Keratinocyte (primary cell): ENCODE results near the gene DLGAP1. TPM values are rescaled to one million over a fixed set of nuclear protein-coding genes. Genes with fewer than 3 reads are reported as not detected.
A peak's percentile ranks its signal among the peaks of the same experiment; 100 is the strongest.

ENCODE experiments used
- DNase-seq: peaks from one replicate; pipeline ENCODE4 v3.0.0-alpha.2; 2011; ENCODE audit warnings: low read depth, missing footprints, low spot score
- FAIRE-seq: peaks from 2 replicates; lab custom pipeline; 2011; peaks lifted over from hg19 to GRCh38; lab: Jason Lieb, UNC
- H2AFZ ChIP-seq: 2 replicates; pipeline ENCODE4 v1.6.0; 2012; ENCODE audit warnings: low read length, control low read depth, inconsistent platforms; ENCODE audit not compliant: control insufficient read depth
- H3K27ac ChIP-seq: 2 replicates; pipeline ENCODE4 v1.5.1; 2011; ENCODE audit warnings: low read length; ENCODE audit not compliant: control insufficient read depth, insufficient read depth
- H3K27me3 ChIP-seq: 3 replicates; pipeline ENCODE4 v1.6.0; 2011; ENCODE audit warnings: low read length; ENCODE audit not compliant: control insufficient read depth, insufficient read depth; ENCODE audit errors: extremely low read depth
- H3K36me3 ChIP-seq, 2 experiments: 2 replicates in 1 of 2; 3 replicates in 1 of 2; pipeline ENCODE4 v1.5.1; 2011; ENCODE audit warnings: low read length in 2 of 2, mild to moderate bottlenecking in 1 of 2; ENCODE audit not compliant: control insufficient read depth in 2 of 2, insufficient read depth in 2 of 2; ENCODE audit errors: extremely low read depth in 1 of 2
- H3K4me1 ChIP-seq: 3 replicates; pipeline ENCODE4 v1.5.1; 2011; ENCODE audit warnings: low read length; ENCODE audit not compliant: control insufficient read depth, insufficient read depth; ENCODE audit errors: extremely low read depth
- H3K4me2 ChIP-seq: 3 replicates; pipeline ENCODE4 v1.6.0; 2011; ENCODE audit warnings: low read depth, low read length; ENCODE audit not compliant: control insufficient read depth, insufficient read depth; ENCODE audit errors: extremely low read depth
- H3K4me3 ChIP-seq, 3 experiments: fragments of 200-600 bp in 1 of 3; sonication (generic) in 1 of 3; 2 replicates in 2 of 3; 3 replicates in 1 of 3; pipeline ENCODE4 v1.5.1; 2011 to 2016; ENCODE audit warnings: low read length in 3 of 3, mild to moderate bottlenecking in 3 of 3, control low read depth in 2 of 3, inconsistent platforms in 1 of 3, low read depth in 1 of 3, mixed read lengths in 1 of 3, mixed run types in 1 of 3, moderate library complexity in 1 of 3; ENCODE audit not compliant: control insufficient read depth in 2 of 3, insufficient read depth in 2 of 3; ENCODE audit errors: extremely low read depth in 1 of 3
- H3K79me2 ChIP-seq: 2 replicates; pipeline ENCODE4 v1.6.0; 2012; ENCODE audit warnings: low read length; ENCODE audit not compliant: control insufficient read depth, insufficient read depth
- H3K9ac ChIP-seq: 3 replicates; pipeline ENCODE4 v1.6.0; 2011; ENCODE audit warnings: low read length; ENCODE audit not compliant: control insufficient read depth, insufficient read depth; ENCODE audit errors: extremely low read depth
- H3K9me1 ChIP-seq: 3 replicates; pipeline ENCODE4 v1.6.0; 2011; ENCODE audit warnings: low read length; ENCODE audit not compliant: control insufficient read depth, insufficient read depth; ENCODE audit errors: extremely low read depth
- H3K9me3 ChIP-seq: 2 replicates; pipeline ENCODE4 v1.5.1; 2012; ENCODE audit warnings: low read depth, low read length; ENCODE audit not compliant: control insufficient read depth
- H4K20me1 ChIP-seq: 3 replicates; pipeline ENCODE4 v1.6.0; 2011; ENCODE audit warnings: low read length; ENCODE audit not compliant: control insufficient read depth, insufficient read depth; ENCODE audit errors: extremely low read depth
- CTCF ChIP-seq, 3 experiments: IDR thresholded peaks in 1 of 3; conservative IDR thresholded peaks in 1 of 3; optimal IDR thresholded peaks in 1 of 3; 2 replicates in 2 of 3; 3 replicates in 1 of 3; pipeline versions ENCODE3 to v1.5.1; 2011; ENCODE audit warnings: low read length in 3 of 3, mild to moderate bottlenecking in 3 of 3, moderate library complexity in 2 of 3, control low read depth in 1 of 3, inconsistent platforms in 1 of 3; ENCODE audit not compliant: insufficient read depth in 2 of 3; ENCODE audit errors: extremely low read depth in 1 of 3
- EZH2 ChIP-seq: IDR thresholded peaks from one replicate; pipeline ENCODE4 v1.6.1; 2012; ENCODE audit warnings: inconsistent platforms, mild to moderate bottlenecking, low read length, moderate library complexity
- dilution Hi-C: fragments of 300-500 bp; cut with MboI; formaldehyde crosslinking; loops from one replicate; pipeline ENCODE4 v1.7.0; 2020; ENCODE audit warnings: low sequenced_read_pairs; ENCODE audit not compliant: extremely low pct_ligation_motif_present
- polyA plus RNA-seq, 5 experiments: library from polyadenylated mRNA; depleted of rRNA in 3 of 5; stranded (reverse) in 3 of 5; stranded (forward) in 1 of 5; unstranded in 1 of 5; fragments of >200 nt; gene quantifications; 1 replicate in 1 of 5; 2 replicates in 3 of 5; 3 replicates in 1 of 5; pipeline versions ENCODE4 v1.2.1 to v1.2.3, GENCODE V29; 2011 to 2012; ENCODE audit warnings: missing spikeins in 2 of 5, low read depth in 1 of 5, low replicate concordance in 1 of 5

Gene DLGAP1
- polyA plus RNA-seq, 1 donor (not counting 4 experiments of a cell fraction or from before 2014, with no cell fraction given) = not detected

DNA sequence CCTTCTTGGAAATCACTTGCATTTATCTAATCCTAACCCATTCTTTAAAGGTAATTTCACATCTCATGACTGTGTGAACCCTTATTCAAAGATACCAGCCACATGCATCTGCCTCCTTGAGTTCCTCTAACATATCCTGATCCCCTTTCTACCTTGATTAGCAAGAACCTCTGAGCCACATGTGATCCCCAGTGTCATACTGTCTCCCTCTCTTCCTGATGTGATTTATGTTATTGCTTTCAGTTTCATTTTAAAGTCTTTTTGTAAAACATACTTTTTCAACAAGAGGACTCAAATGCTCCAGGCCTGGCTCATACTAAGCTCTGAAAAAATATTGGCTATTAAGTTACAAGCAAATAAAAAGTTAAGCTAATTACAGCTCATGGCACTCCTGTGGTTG is 470.1 kb downstream of the DLGAP1 start:
- dilution Hi-C loops = no loop called here
- FAIRE-seq (no peak), DNase-seq (no peak)
- Histone ChIP-seq H3K4me1 (peaks cover 42% of the 10 kb centered on the region), H4K20me1 (no peaks in the 10 kb centered on the region), H3K4me3 (no peak overlapping the region), H3K9me3 (no peaks in the 10 kb centered on the region), H2AFZ (peak overlapping the region; percentile 75), H3K4me2 (peak overlapping the region; percentile 61), H3K9ac (peak overlapping the region; percentile 36), H3K36me3 (no peaks in the 10 kb centered on the region), H3K9me1 (no peaks in the 10 kb centered on the region), H3K79me2 (no peaks in the 10 kb centered on the region), H3K27ac (peak overlapping the region; percentile 89), H3K27me3 (no peaks in the 10 kb centered on the region)
- TF ChIP-seq CTCF (optimal IDR thresholded peaks at IDR 0.05 in 1 of 3, IDR thresholded peaks at IDR 0.05 in 1 of 3, conservative IDR thresholded peaks at IDR 0.05 in 1 of 3; ENCODE audit: extremely low read depth in 1 of 3, insufficient read depth in 2 of 3, low read length in 3 of 3) = no peak
- no peak for TF ChIP-seq EZH2

GRCh38 chr18:3984163-3984757 is 470.8 kb downstream of the DLGAP1 start:
- no peak overlapping the region for H3K4me3 ChIP-seq
- DNase-seq = no peak
- TF ChIP-seq EZH2 (no peak), CTCF (optimal IDR thresholded peaks at IDR 0.05 in 1 of 3, IDR thresholded peaks at IDR 0.05 in 1 of 3, conservative IDR thresholded peaks at IDR 0.05 in 1 of 3; ENCODE audit: extremely low read depth in 1 of 3, insufficient read depth in 2 of 3, low read length in 3 of 3) (no peak)
- peak overlapping the region; percentile 61 for H3K4me2 ChIP-seq
- no peaks in the 10 kb centered on the region for H3K27me3 ChIP-seq
- H3K36me3 ChIP-seq = no peaks in the 10 kb centered on the region
- no peaks in the 10 kb centered on the region for H3K79me2 ChIP-seq
- dilution Hi-C loops = no loop called here
- peak overlapping the region; percentile 75 for H2AFZ ChIP-seq
- peak overlapping the region; percentile 89 for H3K27ac ChIP-seq
- no peaks in the 10 kb centered on the region for H3K9me1 ChIP-seq
- H3K9me3 ChIP-seq = peaks cover under 1% of the 10 kb centered on the region
- H3K4me1 ChIP-seq = peaks cover 42% of the 10 kb centered on the region
- H3K9ac ChIP-seq = peak overlapping the region; percentile 36
- H4K20me1 ChIP-seq = no peaks in the 10 kb centered on the region
- peak; percentile 70 for FAIRE-seq
